BJ (cell line): ENCODE results near the gene FHIP1B. TPM values are rescaled to one million over a fixed set of nuclear protein-coding genes. Genes with fewer than 3 reads are reported as not detected.

Experiments
- CTCF ChIA-PET: fragments of 350-600 bp; formaldehyde crosslinking; extraction: SDS; loops from one replicate; lab custom pipeline; 2021; ENCODE audit warnings: antibody characterized with exemption, inconsistent platforms; lab: Yijun Ruan, JAX
- POLR2A ChIA-PET: fragments of 300-600 bp; sonication (Branson Sonifier 250); formaldehyde crosslinking; extraction: SDS; loops from one replicate; lab custom pipeline; 2021; ENCODE audit warnings: antibody characterized with exemption; lab: Charles Lee
- DNase-seq: peaks from one replicate; pipeline ENCODE4 v3.0.0-alpha.2; 2011; ENCODE audit warnings: low read depth
- H3K27me3 ChIP-seq: 2 replicates; pipeline ENCODE4 v1.6.0; 2011; ENCODE audit warnings: low read length; ENCODE audit not compliant: control insufficient read depth, insufficient read depth
- H3K36me3 ChIP-seq: 2 replicates; pipeline ENCODE4 v1.5.1; 2011; ENCODE audit warnings: low read length; ENCODE audit not compliant: control insufficient read depth, insufficient read depth
- H3K4me3 ChIP-seq: 2 replicates; pipeline ENCODE4 v1.5.1; 2011; ENCODE audit warnings: low read depth, mild to moderate bottlenecking, control low read depth, low read length
- CTCF ChIP-seq: IDR thresholded peaks from 2 replicates; pipeline ENCODE4 v1.5.1; 2011; ENCODE audit warnings: low read depth, mild to moderate bottlenecking, control low read depth, inconsistent platforms, low read length, moderate library complexity; ENCODE audit not compliant: insufficient read depth
- polyA plus RNA-seq: library from polyadenylated mRNA; depleted of rRNA; stranded (reverse); fragments of >200 nt; gene quantifications from 2 replicates; pipeline ENCODE4 v1.2.3, GENCODE V29; 2011

Gene FHIP1B
- polyA plus RNA-seq, 1 experiment: 30.6 TPM

GRCh38 chr11:6201481-6201880 is 33.0 kb downstream of the FHIP1B start:
- H3K27me3 ChIP-seq: no peaks in the 10 kb centered on the region
- ChIA-PET POLR2A (no interaction called here), CTCF (interaction anchor here (0.8 kb wide), 1 partner anchor 152 kb away, joined by 3 read pairs; no protein-coding TSS in a partner anchor)
- H3K36me3 ChIP-seq: no peaks in the 10 kb centered on the region
- no peak overlapping the region for H3K4me3 ChIP-seq
- DNase-seq: no peak
- TF ChIP-seq CTCF: no peak

- DNase-seq: no peak
- ChIA-PET CTCF (interaction anchor here (0.6 kb wide), 1 partner anchor 403 kb away, joined by 3 read pairs; the partner anchor contains the start of gene ILK), POLR2A (no interaction called here)
- no peak for TF ChIP-seq CTCF
- no peaks in the 10 kb centered on the region for H3K36me3 ChIP-seq
- H3K27me3 ChIP-seq: no peaks in the 10 kb centered on the region
- no peak overlapping the region for H3K4me3 ChIP-seq
These were observed 33.5 kb downstream of the FHIP1B start for GRCh38 chr11:6200975-6201374.

- Histone ChIP-seq H3K4me3 (no peak within 1 kb of the TSS), H3K36me3 (no peaks in the 10 kb centered on the region), H3K27me3 (no peaks in the 10 kb centered on the region)
- ChIA-PET CTCF (no interaction called here), POLR2A (no interaction called here)
- DNase-seq: no peak
- TF ChIP-seq CTCF: no peak
These were observed 35.1 kb downstream of the FHIP1B start, which contains the start of gene OR52W1 for GRCh38 chr11:6199174-6199810. TSS of gene OR52W1 (plus strand) at chr11:6199224. CDS start at chr11:6199224, 0 bp downstream.

- POLR2A ChIA-PET: no interaction called here
- DNase-seq: no peak
- H3K27me3 ChIP-seq: no peaks in the 10 kb centered on the region
- H3K4me3 ChIP-seq: no peak overlapping the region
- no peak for TF ChIP-seq CTCF
- no peaks in the 10 kb centered on the region for H3K36me3 ChIP-seq
- CTCF ChIA-PET: interaction anchor here (0.6 to 0.9 kb wide), 2 partner anchors 560 to 1789 kb away, joined by 3 read pairs; partner anchors contain the start of gene EIF3F
These were observed 36.8 kb downstream of the FHIP1B start for GRCh38 chr11:6197466-6198200.

GRCh38 chr11:6196396-6196795 is 38.0 kb downstream of the FHIP1B start:
- ChIA-PET POLR2A (interaction anchor here (0.5 kb wide), 1 partner anchor 102 kb away, joined by 4 read pairs; no protein-coding TSS in a partner anchor), CTCF (no interaction called here)
- H3K4me3 ChIP-seq: no peak overlapping the region
- TF ChIP-seq CTCF: no peak
- no peaks in the 10 kb centered on the region for H3K36me3 ChIP-seq
- DNase-seq: no peak
- no peaks in the 10 kb centered on the region for H3K27me3 ChIP-seq
